Progenitor cell of endocrine pancreas (in vitro differentiated cells): Measurements from ENCODE around the gene UBL4B. TPM values are rescaled to one million over a fixed set of nuclear protein-coding genes. Genes with fewer than 3 reads are reported as not detected.

Experiments used
- DNase-seq: peaks from one replicate; pipeline ENCODE4 v3.0.0; 2021; ENCODE audit warnings: low spot score; ENCODE audit not compliant: unreplicated experiment
- H3K27ac Mint-ChIP-seq: 2 replicates; pipeline ENCODE4 v1.8.0; 2021; ENCODE audit warnings: mild to moderate bottlenecking, moderate library complexity, mixed read lengths
- H3K27me3 Mint-ChIP-seq: 2 replicates; pipeline ENCODE4 v1.8.0; 2021; ENCODE audit warnings: mixed read lengths
- H3K36me3 Mint-ChIP-seq: 2 replicates; pipeline ENCODE4 v1.8.0; 2022; ENCODE audit warnings: mixed read lengths; ENCODE audit not compliant: insufficient read depth
- H3K4me1 Mint-ChIP-seq: 2 replicates; pipeline ENCODE4 v1.8.0; 2021; ENCODE audit warnings: low read depth, mixed read lengths
- H3K4me3 Mint-ChIP-seq: 2 replicates; pipeline ENCODE4 v1.8.0; 2021; ENCODE audit warnings: low read depth, mild to moderate bottlenecking, moderate library complexity, mixed read lengths
- H3K9me3 Mint-ChIP-seq: 2 replicates; pipeline ENCODE4 v1.8.0; 2021; ENCODE audit warnings: low read depth, mixed read lengths
- CTCF ChIP-seq: fragments of 200-600 bp; sonication (generic); IDR thresholded peaks from one replicate; pipeline ENCODE4 v1.5.0; 2021; ENCODE audit warnings: antibody characterized with exemption, mild to moderate bottlenecking; ENCODE audit not compliant: unreplicated experiment
- total RNA-seq: library from RNA; stranded (reverse); gene quantifications from 2 replicates; pipeline ENCODE4 v1.2.1, GENCODE V29; 2021

UBL4B gene
- total RNA-seq, 1 donor from 2014 or later, result not detected

DNA sequence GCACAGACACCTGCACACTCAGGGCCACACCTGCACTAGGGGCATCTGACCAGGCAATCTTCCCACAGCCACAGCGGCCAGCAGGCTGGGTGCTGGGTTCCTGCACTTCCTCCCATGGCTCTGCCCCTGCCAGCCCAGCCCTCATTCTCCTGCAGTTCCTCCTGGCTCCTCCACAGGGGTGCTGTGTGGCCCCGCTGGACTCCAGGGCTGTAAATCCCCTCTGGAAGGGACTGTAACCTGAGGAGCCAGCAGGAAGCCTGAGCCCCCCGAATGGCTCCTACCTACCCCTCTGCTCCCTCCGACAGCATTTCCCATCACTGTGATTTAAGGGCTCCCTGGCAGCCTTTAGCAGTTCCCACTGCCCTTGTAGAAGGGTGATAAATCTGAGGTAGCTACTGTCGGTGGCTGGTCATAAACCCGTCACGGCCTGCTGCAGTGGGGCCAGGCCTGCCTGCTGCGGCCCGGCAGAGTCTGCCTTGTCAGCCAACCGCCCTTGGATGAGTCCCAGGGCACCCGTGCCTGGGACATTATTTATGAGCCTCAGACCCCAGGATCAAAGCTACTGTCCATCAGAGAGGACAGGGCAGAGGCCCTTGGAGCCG, 8.8 kb downstream of the UBL4B start:
- no peak for DNase-seq
- peaks cover 46% of the 10 kb centered on the region for H3K27me3 Mint-ChIP-seq
- H3K4me1 Mint-ChIP-seq, result no peaks in the 10 kb centered on the region
- no peak overlapping the region for H3K4me3 Mint-ChIP-seq
- no peak overlapping the region for H3K27ac Mint-ChIP-seq
- peaks cover 10% of the 10 kb centered on the region for H3K9me3 Mint-ChIP-seq
- peaks cover 2% of the 10 kb centered on the region for H3K36me3 Mint-ChIP-seq
- TF ChIP-seq CTCF, result no peak

- peaks cover 2% of the 10 kb centered on the region for H3K36me3 Mint-ChIP-seq
Measured at GRCh38 chr1:110123224-110123623, 11.0 kb downstream of the UBL4B start.

DNA sequence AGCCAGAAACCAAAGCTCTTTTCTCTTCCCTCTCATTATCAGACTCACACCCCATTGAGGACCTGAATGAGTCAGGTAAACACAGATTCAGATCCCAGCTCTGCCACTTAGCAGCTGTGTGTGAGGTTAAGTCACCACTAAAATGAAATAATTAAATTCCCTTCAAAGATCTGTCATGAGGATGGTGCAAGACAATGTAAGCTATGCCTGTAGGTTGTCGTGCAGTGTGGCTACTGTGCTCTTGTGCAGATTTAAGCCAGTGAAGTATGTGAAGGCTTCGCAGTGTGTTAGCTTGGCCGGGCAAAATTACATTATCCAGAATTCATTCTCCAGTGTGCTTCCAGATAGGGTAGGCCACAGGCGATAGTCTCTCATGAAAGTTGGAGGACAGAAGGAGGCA, 13.6 kb downstream of the UBL4B start:
- DNase-seq, result no peak
- Mint-ChIP-seq H3K27ac (no peak overlapping the region), H3K4me1 (no peaks in the 10 kb centered on the region), H3K36me3 (no peaks in the 10 kb centered on the region), H3K4me3 (no peak overlapping the region), H3K27me3 (peaks cover 51% of the 10 kb centered on the region), H3K9me3 (peaks cover 7% of the 10 kb centered on the region)
- TF ChIP-seq CTCF, result no peak

More at GRCh38 chr1:110123224-110123623, 11.0 kb downstream of the UBL4B start:
- DNase-seq, result no peak
- H3K4me3 Mint-ChIP-seq, result no peak overlapping the region
- peaks cover 10% of the 10 kb centered on the region for H3K9me3 Mint-ChIP-seq
- no peak overlapping the region for H3K27ac Mint-ChIP-seq
- peaks cover 40% of the 10 kb centered on the region for H3K27me3 Mint-ChIP-seq
- no peak for TF ChIP-seq CTCF
- H3K4me1 Mint-ChIP-seq, result no peaks in the 10 kb centered on the region

DNA sequence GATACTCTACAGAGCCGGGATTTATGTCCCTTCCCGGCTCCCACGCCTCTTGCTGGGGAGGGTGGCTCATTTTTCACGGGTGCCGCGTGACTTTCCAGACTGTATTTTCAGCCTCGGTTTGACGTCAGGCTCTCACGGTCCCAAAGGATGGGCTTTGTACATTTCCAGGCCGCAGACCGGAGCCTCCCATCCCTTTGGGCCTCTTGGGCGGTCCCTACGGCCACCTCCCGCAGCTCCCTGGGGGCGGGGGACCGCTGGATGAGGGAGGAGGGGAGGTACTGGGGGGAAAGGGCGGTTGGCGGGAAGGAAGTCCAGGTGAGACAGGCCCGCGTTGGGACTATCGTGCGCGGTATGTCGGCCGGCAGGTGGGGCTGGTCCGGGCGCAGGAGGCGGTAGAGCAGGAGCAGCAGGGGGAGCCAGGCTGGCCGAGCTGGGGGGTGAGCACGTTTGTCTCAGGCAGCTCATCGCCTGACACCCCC, 17.9 kb downstream of the UBL4B start:
- no peak overlapping the region for H3K4me3 Mint-ChIP-seq
- no peaks in the 10 kb centered on the region for H3K4me1 Mint-ChIP-seq
- DNase-seq, result no peak
- H3K27ac Mint-ChIP-seq, result no peak overlapping the region
- H3K27me3 Mint-ChIP-seq, result peaks cover 64% of the 10 kb centered on the region
- peak; percentile 47 for TF ChIP-seq CTCF
- H3K9me3 Mint-ChIP-seq, result no peaks in the 10 kb centered on the region
- H3K36me3 Mint-ChIP-seq, result no peaks in the 10 kb centered on the region

DNA sequence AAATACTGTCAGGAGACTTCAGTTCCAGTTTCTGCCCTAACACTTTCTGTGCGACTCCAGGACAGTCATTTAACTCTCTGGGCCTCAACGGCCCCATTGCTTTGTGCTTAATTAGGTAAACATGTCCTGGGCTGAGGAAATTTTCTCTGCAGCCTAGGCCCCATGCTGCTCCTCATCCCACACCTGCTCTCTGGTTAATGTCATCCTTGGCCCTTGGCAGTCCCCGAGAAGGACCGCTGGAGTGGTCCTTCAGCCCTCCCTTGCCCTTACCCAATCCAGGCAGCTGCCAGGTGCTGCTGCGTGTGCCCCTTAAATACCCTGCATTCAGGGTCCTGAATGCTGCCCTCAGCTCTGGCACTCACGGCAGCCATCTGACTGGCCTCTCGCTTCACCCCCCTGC, 18.7 kb downstream of the UBL4B start:
- Mint-ChIP-seq H3K4me3 (no peak overlapping the region), H3K4me1 (no peaks in the 10 kb centered on the region), H3K36me3 (no peaks in the 10 kb centered on the region), H3K27ac (no peak overlapping the region), H3K27me3 (peaks cover 68% of the 10 kb centered on the region), H3K9me3 (no peaks in the 10 kb centered on the region)
- no peak for TF ChIP-seq CTCF
- DNase-seq, result no peak
